GM12878 (cell line): ENCODE results near the gene INPP1. TPM values are rescaled to one million over a fixed set of nuclear protein-coding genes. Genes with fewer than 3 reads are reported as not detected.

Experiments used
- ATAC-seq: fragments of 200-7000 bp; cut with Tn5 transposase; 3 replicates; pipeline ENCODE4 v1.9.1; 2020; ENCODE audit warnings: mild to moderate bottlenecking, moderate library complexity
- BruUV-seq: library from RNA; stranded (reverse); fragments of 400-500 nt; replicated peaks from 2 replicates; lab custom pipeline; 2021; lab: Mats Ljungman, UMichigan
- CTCF ChIA-PET: fragments of 300-600 bp; sonication (Branson Sonifier 250); formaldehyde crosslinking; extraction: SDS; loops from one replicate; lab custom pipeline; 2021; ENCODE audit warnings: inconsistent platforms; lab: Yijun Ruan, JAX
- POLR2A ChIA-PET: fragments of 350-600 bp; formaldehyde crosslinking; extraction: SDS; loops from one replicate; lab custom pipeline; 2021; ENCODE audit warnings: inconsistent platforms; lab: Charles Lee
- RAD21 ChIA-PET: fragments of 300-600 bp; sonication (Branson Sonifier 250); formaldehyde crosslinking; loops from one replicate; lab custom pipeline; 2023; ENCODE audit warnings: antibody characterized with exemption; ENCODE audit not compliant: unreplicated experiment; lab: Charles Lee
- SMC1A ChIA-PET: fragments of 300-600 bp; sonication (Branson Sonifier 250); formaldehyde crosslinking; loops from one replicate; lab custom pipeline; 2023; ENCODE audit not compliant: unreplicated experiment, uncharacterized antibody; lab: Charles Lee
- DNase-seq: peaks from one replicate; pipeline ENCODE4 v3.0.0-alpha.2; 2011; ENCODE audit warnings: low read depth, low spot score
- FAIRE-seq: peaks from 3 replicates; lab custom pipeline; 2011; peaks lifted over from hg19 to GRCh38; lab: Jason Lieb, UNC
- H2AFZ ChIP-seq: 2 replicates; pipeline ENCODE4 v1.6.0; 2011; ENCODE audit warnings: low read depth, low read length, control low read depth; ENCODE audit not compliant: control insufficient read depth
- H3K27ac ChIP-seq: 2 replicates; pipeline ENCODE4 v1.5.1; 2011; ENCODE audit warnings: control low read depth; ENCODE audit not compliant: control insufficient read depth, insufficient read depth
- H3K27me3 ChIP-seq, 2 experiments: replicated peaks in 1 of 2; 2 replicates each; pipeline versions ENCODE4 v1.6.0 to v1.6.1; 2011; ENCODE audit warnings: low read length in 1 of 2; ENCODE audit not compliant: control insufficient read depth in 2 of 2, insufficient read depth in 2 of 2
- H3K36me3 ChIP-seq, 2 experiments: 2 replicates each; pipeline ENCODE4 v1.5.1; 2011; ENCODE audit warnings: low read length in 1 of 2; ENCODE audit not compliant: control insufficient read depth in 2 of 2, insufficient read depth in 2 of 2
- H3K4me1 ChIP-seq: 2 replicates; pipeline ENCODE4 v1.6.1; 2011; ENCODE audit warnings: mild to moderate bottlenecking, low read length, moderate library complexity, mixed read lengths; ENCODE audit not compliant: control insufficient read depth, insufficient read depth
- H3K4me2 ChIP-seq: 2 replicates; pipeline ENCODE4 v1.6.0; 2011; ENCODE audit warnings: control low read depth; ENCODE audit not compliant: control insufficient read depth, insufficient read depth
- H3K4me3 ChIP-seq: fragments of 200-600 bp; sonication (generic); 2 replicates; pipeline ENCODE4 v1.5.1; 2016
- H3K79me2 ChIP-seq: 2 replicates; pipeline ENCODE4 v1.6.0; 2011; ENCODE audit warnings: low read length; ENCODE audit not compliant: control insufficient read depth, insufficient read depth
- H3K9ac ChIP-seq: 2 replicates; pipeline ENCODE4 v1.8.0; 2011; ENCODE audit warnings: low read length, control low read depth, mixed read lengths; ENCODE audit not compliant: control insufficient read depth, insufficient read depth
- H3K9me3 ChIP-seq: replicated peaks from 3 replicates; pipeline ENCODE4 v1.5.1; 2011; ENCODE audit warnings: mild to moderate bottlenecking, low read length; ENCODE audit not compliant: control insufficient read depth, insufficient read depth
- H4K20me1 ChIP-seq: 2 replicates; pipeline ENCODE4 v1.6.0; 2011; ENCODE audit not compliant: control insufficient read depth, insufficient read depth
- CHD2 ChIP-seq: IDR thresholded peaks from 2 replicates; pipeline ENCODE4 v1.6.1; 2011; ENCODE audit warnings: low read depth, low read length, improper control_type of control experiment, borderline replicate concordance
- MAX ChIP-seq: IDR thresholded peaks from 2 replicates; pipeline ENCODE4 v1.6.1; 2012; ENCODE audit warnings: low read depth, low read length, improper control_type of control experiment
- NFXL1 ChIP-seq: fragments of 450-650 bp; IDR thresholded peaks from 2 replicates; pipeline ENCODE4 v1.6.1; 2017; ENCODE audit warnings: antibody characterized with exemption, mild to moderate bottlenecking, borderline replicate concordance
- NFYA ChIP-seq: IDR thresholded peaks from 2 replicates; pipeline ENCODE4 v1.6.1; 2011; ENCODE audit warnings: low read depth, mild to moderate bottlenecking, low read length, improper control_type of control experiment, borderline replicate concordance
- PAX8 ChIP-seq: fragments of 450-650 bp; IDR thresholded peaks from 2 replicates; pipeline ENCODE4 v1.6.1; 2017; ENCODE audit warnings: mild to moderate bottlenecking, moderate library complexity
- POLR2A ChIP-seq: IDR thresholded peaks from 2 replicates; pipeline ENCODE4 v1.6.1; 2011; ENCODE audit warnings: low read depth, mild to moderate bottlenecking, low read length
- PRDM15 ChIP-seq: fragments of 450-650 bp; formaldehyde crosslinking; IDR thresholded peaks from 2 replicates; pipeline ENCODE4 v1.4.0; 2020; ENCODE audit warnings: mild to moderate bottlenecking, moderate library complexity
- SMAD1 ChIP-seq: fragments of 450-650 bp; IDR thresholded peaks from 2 replicates; pipeline ENCODE4 v1.6.1; 2018; ENCODE audit warnings: mild to moderate bottlenecking, low read depth; ENCODE audit not compliant: partially characterized antibody
- STAT1 ChIP-seq: fragments of 450-650 bp; conservative IDR thresholded peaks from 2 replicates; pipeline ENCODE4 v1.6.1; 2014; ENCODE audit warnings: antibody characterized with exemption, mild to moderate bottlenecking
- STAT3 ChIP-seq: IDR thresholded peaks from 2 replicates; pipeline ENCODE4 v1.6.1; 2011; ENCODE audit warnings: low read depth, low read length, improper control_type of control experiment
- ZNF274 ChIP-seq: IDR thresholded peaks from one replicate; pipeline ENCODE4 v1.8.0; 2011; ENCODE audit not compliant: insufficient read length, insufficient read depth
- ZNF384 ChIP-seq: IDR thresholded peaks from 2 replicates; pipeline ENCODE4 v1.6.1; 2012; ENCODE audit warnings: low read depth, mild to moderate bottlenecking, low read length, improper control_type of control experiment, borderline replicate concordance
- WGBS: methylation state at CpG from one replicate; pipeline ENCODE4 v1.1.6; 2016; ENCODE audit warnings: low lambda C conversion rate; ENCODE audit not compliant: insufficient replicate concordance, insufficient coverage; ENCODE audit errors: missing lambda C conversion rate; 5-methylcytosine and 5-hydroxymethylcytosine counted together
- in situ Hi-C: fragments of 300-500 bp; cut with MboI; formaldehyde crosslinking; loops from 9 replicates; pipeline ENCODE4 v1.14.3; 2018; ENCODE audit warnings: mixed read lengths
- intact Hi-C: fragments of 100-400 bp; cut with micrococcal nuclease; formaldehyde crosslinking; loops from one replicate; pipeline ENCODE4 v1.14.2; 2022; ENCODE audit not compliant: unreplicated experiment
- polyA plus RNA-seq, 11 experiments: library from polyadenylated mRNA; depleted of rRNA in 4 of 11; unstranded in 6 of 11; stranded (reverse) in 5 of 11; fragments of >200 nt; fragmentation: Nextera tagmentation in 4 of 11; fragmentation: Illumina TruSeq in 1 of 11; extraction: Ambion mirVana in 4 of 11; extraction: Trizol in 1 of 11; gene quantifications; 1 replicate in 1 of 11; 2 replicates in 10 of 11; pipeline versions ENCODE4 v1.2.1 to v1.2.3, GENCODE V29; 2011 to 2016; ENCODE audit warnings: inconsistent platforms in 2 of 11, missing spikeins in 2 of 11, low read depth in 1 of 11
- total RNA-seq, 4 experiments: library from RNA; depleted of rRNA in 3 of 4; stranded (reverse); fragments of >200 nt in 3 of 4; fragmentation: Illumina TruSeq in 1 of 4; extraction: Trizol in 1 of 4; gene quantifications; 2 replicates each; pipeline versions ENCODE4 v1.2.1 to v1.2.3, GENCODE V29; 2013 to 2021

The INPP1 gene
- total and polyA plus RNA-seq, 10 of the 15 experiments (the other 5 are each of a cell fraction or from before 2014, with no cell fraction given), result 3.3 to 17.9 (median 11.1) TPM

DNA sequence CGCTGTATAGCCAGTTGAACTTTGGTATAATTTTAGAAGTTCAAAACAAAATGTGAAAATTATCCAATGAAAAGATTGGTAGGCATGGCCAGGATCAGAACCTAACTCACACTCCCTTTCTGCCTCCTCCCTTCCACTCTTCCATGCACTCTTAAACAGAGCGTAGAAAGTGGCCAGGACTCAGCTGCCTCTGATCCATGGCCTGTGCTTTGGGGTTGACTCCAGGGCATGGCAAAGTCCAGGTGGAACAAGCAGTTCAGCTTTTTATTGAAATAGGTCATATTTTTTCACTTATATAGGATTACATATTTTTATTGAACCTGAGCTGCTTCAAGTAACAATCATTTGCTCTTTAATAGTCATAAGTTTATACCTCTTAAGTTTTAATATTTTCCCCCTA is 26.2 kb downstream of the INPP1 start:
- POLR2A ChIA-PET, result no interaction called here
- H3K27me3 ChIP-seq, result no peaks in the 10 kb centered on the region
- CTCF ChIA-PET, result interaction anchor here (1.1 to 3.8 kb wide), 8 partner anchors 9 to 606 kb away, joined by 3 to 22 read pairs (median 6); partner anchors contain the start of gene INPP1
- in situ Hi-C loops (loop anchor here (5.0 kb wide), 1 partner anchor 282 kb away; no protein-coding TSS in a partner anchor), intact Hi-C loops (loop anchor here (5.0 kb wide), 1 partner anchor 187 kb away; a partner anchor contains a TSS)
- no peak for DNase-seq
- H3K27ac ChIP-seq, result no peak overlapping the region
- no peaks in the 10 kb centered on the region for H3K9me3 ChIP-seq
- H3K36me3 ChIP-seq, result 0 out of 4 replicates have a peak, but pooled peaks cover 0 to 2% of the 10 kb centered on the region in 2 experiments
- H2AFZ ChIP-seq, result no peak overlapping the region
- H3K4me1 ChIP-seq, result no peaks in the 10 kb centered on the region
- TF ChIP-seq PAX8, result no peak
- TF ChIP-seq STAT3, result no peak
- TF ChIP-seq POLR2A, result no peak
- TF ChIP-seq CHD2, result no peak
- no TSS peak for BruUV-seq
- H3K79me2 ChIP-seq, result no peaks in the 10 kb centered on the region
- FAIRE-seq, result no peak
- ATAC-seq, result no peak
- no peak overlapping the region for H3K4me2 ChIP-seq
- no peaks in the 10 kb centered on the region for H4K20me1 ChIP-seq
- no peak overlapping the region for H3K4me3 ChIP-seq
- SMC1A ChIA-PET, result interaction anchor here (1.0 to 2.4 kb wide), 7 partner anchors 9 to 284 kb away, joined by 3 to 18 read pairs (median 4); partner anchors contain the start of gene HIBCH
- WGBS, result 98% methylated on average over 2 of the region's 2 CpGs
- no peak overlapping the region for H3K9ac ChIP-seq
- RAD21 ChIA-PET, result interaction anchor here (1.0 to 2.4 kb wide), 4 partner anchors 9 to 27 kb away, joined by 3 to 11 read pairs (median 4); partner anchors contain the start of gene INPP1

DNA sequence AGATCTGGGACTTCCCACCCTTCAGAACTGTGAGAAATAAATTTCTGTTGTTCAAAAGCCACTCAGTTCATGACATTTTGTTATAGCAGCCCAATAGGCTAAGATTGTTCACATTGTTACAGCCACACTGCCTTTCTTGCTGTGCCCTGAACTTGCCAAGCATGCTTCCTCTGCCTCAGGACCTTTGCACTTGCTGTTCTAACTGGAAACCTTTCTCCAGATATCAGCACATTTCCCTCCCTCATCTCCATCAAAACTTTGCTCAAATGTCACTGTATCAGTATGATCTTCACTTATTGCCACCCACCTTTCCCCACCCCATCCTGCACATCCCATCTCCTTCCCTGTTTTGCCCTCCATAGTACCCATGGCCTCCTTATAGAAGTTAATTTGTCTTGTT is 32.7 kb downstream of the INPP1 start:
- H3K4me1 ChIP-seq, result no peaks in the 10 kb centered on the region
- ChIA-PET POLR2A (no interaction called here), SMC1A (interaction anchor here (0.6 to 1.5 kb wide), 7 partner anchors 16 to 679 kb away, joined by 3 to 6 read pairs (median 3); no protein-coding TSS in a partner anchor), CTCF (interaction anchor here (0.6 to 1.9 kb wide), 8 partner anchors 31 to 422 kb away, joined by 3 to 13 read pairs (median 3); no protein-coding TSS in a partner anchor), RAD21 (no interaction called here)
- no TSS peak for BruUV-seq
- DNase-seq, result no peak
- no peaks in the 10 kb centered on the region for H3K9me3 ChIP-seq
- H3K36me3 ChIP-seq, result no peaks in the 10 kb centered on the region
- no peak overlapping the region for H3K27ac ChIP-seq
- no peak overlapping the region for H3K9ac ChIP-seq
- no peaks in the 10 kb centered on the region for H3K27me3 ChIP-seq
- no peak overlapping the region for H3K4me2 ChIP-seq
- no peak for ATAC-seq
- no peak overlapping the region for H2AFZ ChIP-seq
- H3K79me2 ChIP-seq, result no peaks in the 10 kb centered on the region
- H3K4me3 ChIP-seq, result no peak overlapping the region
- intact Hi-C loops (no loop called here), in situ Hi-C loops (no loop called here)
- no peak for FAIRE-seq
- H4K20me1 ChIP-seq, result no peaks in the 10 kb centered on the region
- TF ChIP-seq PRDM15 (CRISPR knock-in tag) (no peak), SMAD1 (no peak), NFXL1 (no peak), MAX (no peak), ZNF274 (no peak), ZNF384 (no peak), STAT1 (no peak), NFYA (no peak)
